GM12878 (cell line): ENCODE data around the gene GLTP. TPM values are rescaled to one million over a fixed set of nuclear protein-coding genes. Genes with fewer than 3 reads are reported as not detected.
A peak's percentile ranks its signal among the peaks of the same experiment; 100 is the strongest.

Source experiments
- BCL11A ChIP-seq: IDR thresholded peaks from 2 replicates; pipeline ENCODE4 v1.6.1; 2011; ENCODE audit warnings: low read depth, low read length
- CHD4 ChIP-seq: fragments of 200-600 bp; sonication (generic); IDR thresholded peaks from 2 replicates; pipeline ENCODE4 v1.6.1; 2016; ENCODE audit warnings: mild to moderate bottlenecking
- CUX1 ChIP-seq: IDR thresholded peaks from 2 replicates; pipeline ENCODE4 v1.6.1; 2012; ENCODE audit warnings: improper control_type of control experiment, low read depth, low read length; ENCODE audit not compliant: insufficient replicate concordance
- E2F4 ChIP-seq: IDR thresholded peaks from 2 replicates; pipeline ENCODE4 v1.6.1; 2012; ENCODE audit warnings: low read depth, low read length, improper control_type of control experiment
- EED ChIP-seq: sonication (generic); IDR thresholded peaks from 2 replicates; pipeline ENCODE4 v1.6.1; 2016; ENCODE audit warnings: antibody characterized with exemption, low read depth
- ESRRA ChIP-seq: IDR thresholded peaks from 2 replicates; pipeline ENCODE4 v1.6.1; 2012; ENCODE audit warnings: mild to moderate bottlenecking, low read length, improper control_type of control experiment
- HDAC2 ChIP-seq: fragments of 200-600 bp; sonication (generic); IDR thresholded peaks from 2 replicates; pipeline ENCODE4 v1.6.1; 2017
- MLLT1 ChIP-seq: fragments of 450-650 bp; IDR thresholded peaks from 2 replicates; pipeline ENCODE4 v1.6.1; 2016; ENCODE audit warnings: mild to moderate bottlenecking
- NRF1 ChIP-seq: conservative IDR thresholded peaks from 2 replicates; pipeline ENCODE4 v1.6.1; 2011; ENCODE audit warnings: mild to moderate bottlenecking, low read depth, low read length, improper control_type of control experiment
- PML ChIP-seq: IDR thresholded peaks from 2 replicates; pipeline ENCODE4 v1.6.1; 2012; ENCODE audit warnings: low read length, inconsistent platforms
- REST ChIP-seq: IDR thresholded peaks from 2 replicates; pipeline ENCODE4 v1.6.1; 2012; ENCODE audit warnings: mild to moderate bottlenecking, low read depth, low read length
- TCF12 ChIP-seq: IDR thresholded peaks from 2 replicates; pipeline ENCODE4 v1.6.1; 2011; ENCODE audit warnings: low read depth, mild to moderate bottlenecking, low read length
- USF2 ChIP-seq: IDR thresholded peaks from 2 replicates; pipeline ENCODE4 v1.6.1; 2011; ENCODE audit warnings: low read depth, low read length, improper control_type of control experiment, borderline replicate concordance
- YBX1 ChIP-seq: fragments of 450-650 bp; IDR thresholded peaks from 2 replicates; pipeline ENCODE4 v1.6.1; 2016; ENCODE audit warnings: antibody characterized with exemption
- ZBTB33 ChIP-seq: fragments of 450-650 bp; IDR thresholded peaks from 2 replicates; pipeline ENCODE4 v1.6.1; 2017; ENCODE audit warnings: mild to moderate bottlenecking
- ZSCAN29 ChIP-seq: fragments of 450-650 bp; IDR thresholded peaks from 2 replicates; pipeline ENCODE4 v1.6.1; 2017; ENCODE audit warnings: mild to moderate bottlenecking, moderate library complexity
- ZZZ3 ChIP-seq: IDR thresholded peaks from 2 replicates; pipeline ENCODE4 v1.6.1; 2011; ENCODE audit warnings: low read depth; ENCODE audit not compliant: control insufficient read depth, insufficient read length
- polyA plus RNA-seq, 11 experiments: library from polyadenylated mRNA; depleted of rRNA in 4 of 11; unstranded in 6 of 11; stranded (reverse) in 5 of 11; fragments of >200 nt; fragmentation: Nextera tagmentation in 4 of 11; fragmentation: Illumina TruSeq in 1 of 11; extraction: Ambion mirVana in 4 of 11; extraction: Trizol in 1 of 11; gene quantifications; 1 replicate in 1 of 11; 2 replicates in 10 of 11; pipeline versions ENCODE4 v1.2.1 to v1.2.3, GENCODE V29; 2011 to 2016; ENCODE audit warnings: inconsistent platforms in 2 of 11, missing spikeins in 2 of 11, low read depth in 1 of 11
- total RNA-seq, 4 experiments: library from RNA; depleted of rRNA in 3 of 4; stranded (reverse); fragments of >200 nt in 3 of 4; fragmentation: Illumina TruSeq in 1 of 4; extraction: Trizol in 1 of 4; gene quantifications; 2 replicates each; pipeline versions ENCODE4 v1.2.1 to v1.2.3, GENCODE V29; 2013 to 2021

The GLTP gene
- total and polyA plus RNA-seq, 10 of the 15 experiments (the other 5 are each of a cell fraction or from before 2014, with no cell fraction given): 16.8 to 44.0 (median 25.3) TPM

- no peak for TF ChIP-seq REST
- no peak for TF ChIP-seq USF2
- no peak for TF ChIP-seq CUX1
- TF ChIP-seq ZSCAN29: no peak
- no peak for TF ChIP-seq TCF12
- TF ChIP-seq MLLT1: 0 out of 2 replicates have a peak, but pooled peaks have one; percentile 38
- no peak for TF ChIP-seq ESRRA
- TF ChIP-seq ZBTB33: no peak
- peak; percentile 56; the same call in 1 of the 2 replicates for TF ChIP-seq EED
- no peak for TF ChIP-seq NRF1
- no peak for TF ChIP-seq ZZZ3
- TF ChIP-seq BCL11A: peak; percentile 73
- no peak for TF ChIP-seq PML
- TF ChIP-seq HDAC2: no peak
- TF ChIP-seq E2F4: no peak
- no peak for TF ChIP-seq CHD4
- no peak for TF ChIP-seq YBX1
Measured at GRCh38 chr12:109875572-109876131, 4.7 kb downstream of the GLTP start (continued).
